Dermis microvascular lymphatic vessel endothelial cell (primary cell): ENCODE measurements around the gene LAD1. TPM values are rescaled to one million over a fixed set of nuclear protein-coding genes. Genes with fewer than 3 reads are reported as not detected.

Experiments
- DNase-seq, 2 donors: peaks; one replicate each; pipeline versions ENCODE4 v3.0.0 to v3.0.0-alpha.2; 2010; ENCODE audit warnings: low read depth in 2 of 2
- total RNA-seq: library from RNA; depleted of rRNA; stranded (reverse); fragments of >200 nt; gene quantifications from 2 replicates; pipeline ENCODE4 v1.2.1, GENCODE V29; 2014

LAD1 gene
- total RNA-seq, 1 donor from 2014 or later: not detected

- DNase-seq: no peak
Observed at GRCh38 chr1:201391651-201392511, 7.2 kb downstream of the LAD1 start.

GRCh38 chr1:201391225-201391624 lies 7.9 kb downstream of the LAD1 start:
- no peak for DNase-seq

- DNase-seq: no peak
Observed at GRCh38 chr1:201389051-201389450, 10.1 kb downstream of the LAD1 start.

- DNase-seq: no peak
Observed at GRCh38 chr1:201386208-201386607, 12.9 kb downstream of the LAD1 start.

GRCh38 chr1:201385299-201385891 lies 13.7 kb downstream of the LAD1 start:
- DNase-seq: peak; percentile 5 to 44

- DNase-seq: no peak
Observed at GRCh38 chr1:201384406-201384782, 14.7 kb downstream of the LAD1 start.

GRCh38 chr1:201383647-201384405 lies 15.3 kb downstream of the LAD1 start:
- no peak for DNase-seq

GRCh38 chr1:201381130-201381529 lies 18.0 kb downstream of the LAD1 start:
- DNase-seq: no peak

- DNase-seq: no peak
Observed at GRCh38 chr1:201379733-201380242, 19.3 kb downstream of the LAD1 start.

GRCh38 chr1:201378804-201379203 lies 20.3 kb downstream of the LAD1 start:
- DNase-seq: no peak

- DNase-seq: no peak
Observed at GRCh38 chr1:201377611-201378092, 21.5 kb downstream of the LAD1 start, which contains the start of gene TNNT2. TNNT2 (minus strand) TSS chr1:201377680; CDS start chr1:201373254, 4,426 bp downstream.

- DNase-seq: peak in 1 of 2 donors; percentile 35
Observed at GRCh38 chr1:201376464-201377374, 22.4 kb downstream of the LAD1 start.

- no peak for DNase-seq
Observed at GRCh38 chr1:201376107-201376463, 23.0 kb downstream of the LAD1 start.

GRCh38 chr1:201375169-201375568 lies 24.0 kb downstream of the LAD1 start:
- DNase-seq: no peak

- DNase-seq: no peak
Observed at GRCh38 chr1:201374364-201374763, 24.8 kb downstream of the LAD1 start.

GRCh38 chr1:201371792-201372191 lies 27.3 kb downstream of the LAD1 start:
- DNase-seq: no peak

GRCh38 chr1:201371276-201371675 lies 27.8 kb downstream of the LAD1 start:
- no peak for DNase-seq

- no peak for DNase-seq
Observed at GRCh38 chr1:201370500-201370899, 28.6 kb downstream of the LAD1 start.

- DNase-seq: no peak
Observed at GRCh38 chr1:201369209-201369608, 29.9 kb downstream of the LAD1 start.

- DNase-seq: no peak
Observed at GRCh38 chr1:201366696-201367095, 32.4 kb downstream of the LAD1 start.

GRCh38 chr1:201365251-201365650 lies 33.9 kb downstream of the LAD1 start:
- no peak for DNase-seq
